Endothelial cell of umbilical vein (primary cell): ENCODE results near the gene SLC8A2. TPM values are rescaled to one million over a fixed set of nuclear protein-coding genes. Genes with fewer than 3 reads are reported as not detected.

Experiments used
- BruUV-seq: library from RNA; stranded (reverse); fragments of 400-500 nt; replicated peaks from 2 replicates; lab custom pipeline; 2021; lab: Mats Ljungman, UMichigan
- CTCF ChIA-PET: fragments of 300-600, 350-600 bp; sonication (Branson Sonifier 250); formaldehyde crosslinking; loops from one replicate; lab custom pipeline; 2021; ENCODE audit warnings: antibody characterized with exemption, inconsistent platforms; lab: Charles Lee
- POLR2A ChIA-PET: fragments of 300-600, 350-600 bp; sonication (Branson Sonifier 250); formaldehyde crosslinking; loops from one replicate; lab custom pipeline; 2021; ENCODE audit warnings: antibody characterized with exemption, inconsistent platforms; lab: Charles Lee
- DNase-seq: peaks from one replicate; pipeline ENCODE4 v3.0.0-alpha.2; 2011; ENCODE audit warnings: low read depth, low spot score
- FAIRE-seq: peaks from 2 replicates; lab custom pipeline; 2011; peaks lifted over from hg19 to GRCh38; lab: Jason Lieb, UNC
- H2AFZ ChIP-seq: 2 replicates; pipeline ENCODE4 v1.6.0; 2012; ENCODE audit warnings: low read depth, low read length, control low read depth, inconsistent platforms
- H3K27ac ChIP-seq: 2 replicates; pipeline ENCODE4 v1.5.1; 2011; ENCODE audit warnings: low read depth, mild to moderate bottlenecking, control low read depth, low read length, moderate library complexity; ENCODE audit not compliant: insufficient read depth
- H3K27me3 ChIP-seq, 2 experiments: 2 replicates each; pipeline versions ENCODE4 v1.6.0 to v1.6.1; 2011; ENCODE audit warnings: low read length in 2 of 2, mixed read lengths in 1 of 2; ENCODE audit not compliant: control insufficient read depth in 2 of 2, insufficient read depth in 2 of 2
- H3K36me3 ChIP-seq, 2 experiments: 2 replicates in 1 of 2; 3 replicates in 1 of 2; pipeline ENCODE4 v1.5.1; 2011; ENCODE audit warnings: low read length in 2 of 2, mild to moderate bottlenecking in 1 of 2, moderate library complexity in 1 of 2; ENCODE audit not compliant: control insufficient read depth in 2 of 2, insufficient read depth in 2 of 2; ENCODE audit errors: extremely low read depth in 1 of 2
- H3K4me1 ChIP-seq: 3 replicates; pipeline ENCODE4 v1.5.1; 2011; ENCODE audit warnings: mild to moderate bottlenecking, low read length; ENCODE audit not compliant: control insufficient read depth, insufficient read depth; ENCODE audit errors: extremely low read depth
- H3K4me2 ChIP-seq: 2 replicates; pipeline ENCODE4 v1.6.1; 2011; ENCODE audit warnings: low read length, control low read depth, mixed read lengths; ENCODE audit not compliant: insufficient read depth
- H3K4me3 ChIP-seq, 3 experiments: fragments of 200-600 bp in 1 of 3; sonication (generic), shearing (Covaris generic) in 1 of 3; replicated peaks in 1 of 3; 2 replicates each; pipeline ENCODE4 v1.5.1; 2011 to 2016; ENCODE audit warnings: control low read depth in 3 of 3, low read length in 3 of 3, mild to moderate bottlenecking in 2 of 3, inconsistent platforms in 1 of 3, low read depth in 1 of 3, moderate library complexity in 1 of 3; ENCODE audit not compliant: insufficient read depth in 1 of 3
- H3K79me2 ChIP-seq: 2 replicates; pipeline ENCODE4 v1.6.0; 2012; ENCODE audit warnings: low read length, inconsistent platforms; ENCODE audit not compliant: control insufficient read depth, insufficient read depth
- H3K9ac ChIP-seq: replicated peaks from 2 replicates; pipeline ENCODE3; 2011; ENCODE audit warnings: low read length, control low read depth; ENCODE audit not compliant: insufficient read depth; ENCODE audit errors: extremely low read depth
- H3K9me1 ChIP-seq: replicated peaks from 3 replicates; pipeline ENCODE4 v1.6.0; 2011; ENCODE audit warnings: mild to moderate bottlenecking, low read length; ENCODE audit not compliant: control insufficient read depth, insufficient read depth; ENCODE audit errors: extremely low read depth
- H3K9me3 ChIP-seq: replicated peaks from 2 replicates; pipeline ENCODE4 v1.5.1; 2012; ENCODE audit warnings: low read length, inconsistent platforms; ENCODE audit not compliant: control insufficient read depth, insufficient read depth
- H4K20me1 ChIP-seq: replicated peaks from 2 replicates; pipeline ENCODE3; 2011; ENCODE audit warnings: mild to moderate bottlenecking, low read length; ENCODE audit not compliant: control insufficient read depth, insufficient read depth; ENCODE audit errors: extremely low read depth
- CTCF ChIP-seq, 2 donors: IDR thresholded peaks; 1 replicate in 1 of 2; 2 replicates in 1 of 2; pipeline ENCODE4 v1.5.1; 2011; ENCODE audit warnings: low read length in 2 of 2, mild to moderate bottlenecking in 2 of 2, moderate library complexity in 2 of 2, control low read depth in 1 of 2, inconsistent platforms in 1 of 2, low read depth in 1 of 2; ENCODE audit not compliant: insufficient read depth in 1 of 2; ENCODE audit errors: extremely low read depth in 1 of 2
- EZH2 ChIP-seq: IDR thresholded peaks from 2 replicates; pipeline ENCODE4 v1.6.1; 2012; ENCODE audit warnings: borderline replicate concordance, low read depth, mild to moderate bottlenecking, moderate library complexity, low read length, inconsistent platforms; ENCODE audit not compliant: severe bottlenecking
- FOS ChIP-seq: IDR thresholded peaks from 2 replicates; pipeline ENCODE4 v1.6.1; 2011; ENCODE audit warnings: mild to moderate bottlenecking, low read length, moderate library complexity, borderline replicate concordance; ENCODE audit not compliant: insufficient read depth
- JUN ChIP-seq: IDR thresholded peaks from 2 replicates; pipeline ENCODE4 v1.6.1; 2011; ENCODE audit warnings: borderline replicate concordance, low read depth; ENCODE audit not compliant: insufficient read length, insufficient read depth
- MAX ChIP-seq: IDR thresholded peaks from 2 replicates; pipeline ENCODE4 v1.6.1; 2011; ENCODE audit not compliant: insufficient read depth, insufficient read length
- MYC ChIP-seq: IDR thresholded peaks from one replicate; pipeline ENCODE4 v1.6.1; 2011; ENCODE audit warnings: mild to moderate bottlenecking, low read depth, low read length
- POLR2A ChIP-seq: IDR thresholded peaks from 2 replicates; pipeline ENCODE4 v1.6.1; 2012; ENCODE audit warnings: low read depth, mild to moderate bottlenecking, control low read depth, low read length
- POLR2AphosphoS5 ChIP-seq: IDR thresholded peaks from 2 replicates; pipeline ENCODE4 v1.6.1; 2012; ENCODE audit warnings: low read depth, mild to moderate bottlenecking, control low read depth, low read length, moderate library complexity; ENCODE audit not compliant: insufficient read depth
- dilution Hi-C: fragments of 300-500 bp; cut with MboI; formaldehyde crosslinking; loops from one replicate; pipeline ENCODE4 v1.15.0; 2019; ENCODE audit warnings: low sequenced_read_pairs; ENCODE audit not compliant: extremely low pct_ligation_motif_present
- intact Hi-C: fragments of 100-400 bp; cut with micrococcal nuclease; formaldehyde crosslinking; loops from one replicate; pipeline ENCODE4 v1.10.0; 2022
- polyA plus RNA-seq, 4 experiments: library from polyadenylated mRNA; depleted of rRNA in 3 of 4; stranded (reverse) in 3 of 4; unstranded in 1 of 4; fragments of >200 nt; gene quantifications; 2 replicates each; pipeline versions ENCODE4 v1.2.1 to v1.2.3, GENCODE V29; 2011 to 2012; ENCODE audit warnings: missing spikeins in 1 of 4
- total RNA-seq: library from RNA; stranded (reverse); gene quantifications from 2 replicates; pipeline ENCODE4 v1.2.3, GENCODE V29; 2021

SLC8A2 gene
- total and polyA plus RNA-seq, 2 donors (not counting 3 experiments of a cell fraction or from before 2014, with no cell fraction given): not detected

DNA sequence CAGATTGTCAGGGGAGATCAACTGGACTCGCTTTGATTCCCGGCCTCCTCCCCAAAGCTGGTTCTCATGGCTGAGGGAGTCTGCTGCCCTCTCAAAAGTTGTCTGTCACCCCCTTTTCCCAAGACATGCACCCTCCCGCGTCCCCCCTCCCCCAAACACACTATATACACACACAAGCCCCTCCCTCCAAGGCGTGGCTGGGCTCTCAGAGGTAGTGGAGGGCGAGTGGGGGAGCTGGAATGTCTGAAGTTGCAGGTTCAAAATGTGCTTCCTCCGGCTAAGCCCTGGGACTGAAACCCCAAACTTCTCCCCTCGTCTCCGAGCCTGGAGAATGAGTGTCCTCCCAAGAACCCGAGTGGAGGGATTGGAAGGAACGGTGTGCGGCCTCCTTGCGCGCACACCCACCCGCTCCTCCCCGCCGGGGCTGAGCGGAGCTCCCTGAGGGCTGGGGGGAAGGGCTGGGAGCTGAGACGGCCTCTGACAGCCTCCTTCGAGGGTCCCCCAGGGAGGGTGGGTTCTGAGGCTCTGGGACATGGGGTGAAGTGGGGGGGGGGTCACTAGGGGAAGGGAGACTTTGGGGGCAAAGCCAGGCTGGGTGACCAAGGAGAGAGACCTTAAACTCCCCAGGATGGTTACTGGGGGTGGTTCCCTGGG is 42.4 kb downstream of the SLC8A2 start:
- no peaks in the 10 kb centered on the region for H3K9me1 ChIP-seq
- BruUV-seq: no TSS peak
- FAIRE-seq (no peak), DNase-seq (no peak)
- ChIA-PET CTCF (interaction anchor here (1.0 to 3.8 kb wide), 20 partner anchors 8 to 284 kb away, joined by 3 to 63 read pairs (median 6); partner anchors contain the start of genes DHX34, EHD2, INAFM1 and KPTN), POLR2A (interaction anchor here (0.6 kb wide), 1 partner anchor 86 kb away, joined by 5 read pairs; no protein-coding TSS in a partner anchor)
- no peaks in the 10 kb centered on the region for H3K36me3 ChIP-seq
- H3K4me1 ChIP-seq: peaks cover 8% of the 10 kb centered on the region
- H3K4me2 ChIP-seq: no peak overlapping the region
- H2AFZ ChIP-seq: no peak overlapping the region
- intact Hi-C loops (loop anchor here (2.0 to 5.0 kb wide), 3 partner anchors 53 to 358 kb away; partner anchors contain the start of genes KPTN and NAPA), dilution Hi-C loops (no loop called here)
- H3K9me3 ChIP-seq: no peaks in the 10 kb centered on the region
- no peak overlapping the region for H3K27ac ChIP-seq
- no peak for TF ChIP-seq FOS
- no peak for TF ChIP-seq JUN
- no peak for TF ChIP-seq POLR2AphosphoS5
- no peak for TF ChIP-seq EZH2
- TF ChIP-seq CTCF (IDR thresholded peaks at IDR 0.05; ENCODE audit: extremely low read depth in 1 of 2, insufficient read depth in 1 of 2, low read depth in 1 of 2, low read length in 2 of 2): no peak
- TF ChIP-seq MAX: no peak
- no peak for TF ChIP-seq MYC
- no peak for TF ChIP-seq POLR2A
- no peak overlapping the region for H3K9ac ChIP-seq
- no peaks in the 10 kb centered on the region for H3K79me2 ChIP-seq
- peaks cover 4 to 7% of the 10 kb centered on the region in 2 experiments for H3K27me3 ChIP-seq
- H3K4me3 ChIP-seq: no peak overlapping the region
- no peaks in the 10 kb centered on the region for H4K20me1 ChIP-seq
